ENCODE data around the gene KDM4C. TPM values are rescaled to one million over a fixed set of nuclear protein-coding genes. Genes with fewer than 3 reads are reported as not detected.

Gene KDM4C
- total RNA-seq, 4 donors from 2014 or later = 52.1 to 83.6 (median 65.5) TPM

- WGBS, 2 donors = 76 to 77% methylated on average over 3 of the region's 3 CpGs
- no peak for DNase-seq
- TF ChIP-seq POLR2A (IDR thresholded peaks at IDR 0.05) (no peak), CTCF (IDR thresholded peaks at IDR 0.05) (no peak)
- H3K4me3 ChIP-seq (replicated peaks in 1 of 3) = no peak overlapping the region
- peaks cover 3 to 10% of the 10 kb centered on the region in 2 donors for H3K4me1 ChIP-seq
- H3K27me3 ChIP-seq = no peaks in the 10 kb centered on the region
- H3K27ac ChIP-seq = no peak overlapping the region
- intact Hi-C loops (cut with DNase I) = no loop called here
- H3K9me3 ChIP-seq = no peaks in the 10 kb centered on the region
- no peaks in the 10 kb centered on the region for H3K36me3 ChIP-seq
These were observed 154.3 kb downstream of the KDM4C start for GRCh38 chr9:6911901-6912638.

GRCh38 chr9:6915635-6916034 lies 157.9 kb downstream of the KDM4C start:
- 80 to 82% methylated on average over 4 of the region's 4 CpGs for WGBS, 2 donors
- Histone ChIP-seq H3K4me1 (peaks cover 10 to 11% of the 10 kb centered on the region in 2 donors), H3K27me3 (no peaks in the 10 kb centered on the region), H3K27ac (no peak overlapping the region), H3K4me3 (replicated peaks in 1 of 3) (no peak overlapping the region), H3K36me3 (no peaks in the 10 kb centered on the region), H3K9me3 (no peaks in the 10 kb centered on the region)
- DNase-seq = no peak
- TF ChIP-seq CTCF (IDR thresholded peaks at IDR 0.05) (no peak), POLR2A (IDR thresholded peaks at IDR 0.05) (no peak)
- intact Hi-C loops (cut with DNase I) = no loop called here

GRCh38 chr9:6917162-6917561 lies 159.4 kb downstream of the KDM4C start:
- Histone ChIP-seq H3K4me1 (peaks cover 10 to 13% of the 10 kb centered on the region in 2 donors), H3K9me3 (no peaks in the 10 kb centered on the region), H3K27ac (no peak overlapping the region), H3K4me3 (replicated peaks in 1 of 3) (no peak overlapping the region), H3K36me3 (no peaks in the 10 kb centered on the region), H3K27me3 (no peaks in the 10 kb centered on the region)
- TF ChIP-seq CTCF (IDR thresholded peaks at IDR 0.05) (no peak), POLR2A (IDR thresholded peaks at IDR 0.05) (no peak)
- intact Hi-C loops (cut with DNase I) = no loop called here
- DNase-seq = no peak

DNA sequence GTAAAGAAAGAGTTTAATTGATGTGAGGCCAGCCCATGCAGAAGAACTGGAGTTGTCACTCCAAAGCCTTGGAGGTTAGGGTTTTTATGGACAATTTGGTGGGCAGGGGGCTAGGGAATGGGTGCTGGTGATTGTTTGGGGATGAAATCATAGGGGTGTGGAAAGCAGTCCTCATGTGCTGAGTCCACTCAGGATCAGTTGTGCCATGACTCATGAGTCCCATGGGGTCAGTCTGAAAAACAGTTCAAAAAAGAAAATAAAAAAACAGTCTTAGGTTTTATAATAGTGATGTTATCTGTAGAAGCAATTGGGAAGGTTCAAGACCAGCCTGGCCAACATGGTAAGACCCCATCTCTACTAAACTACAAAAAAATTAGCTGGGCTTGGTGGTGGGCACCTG lies 162.3 kb downstream of the KDM4C start:
- Histone ChIP-seq H3K4me1 (peaks cover 0 to 13% of the 10 kb centered on the region in 2 donors), H3K9me3 (no peaks in the 10 kb centered on the region), H3K4me3 (replicated peaks in 1 of 3) (no peak overlapping the region), H3K27me3 (no peaks in the 10 kb centered on the region), H3K27ac (no peak overlapping the region), H3K36me3 (no peaks in the 10 kb centered on the region)
- intact Hi-C loops (cut with DNase I) = no loop called here
- TF ChIP-seq POLR2A (IDR thresholded peaks at IDR 0.05) (no peak), CTCF (IDR thresholded peaks at IDR 0.05) (no peak)
- DNase-seq = no peak

GRCh38 chr9:6921315-6921714 lies 163.5 kb downstream of the KDM4C start:
- Histone ChIP-seq H3K4me3 (replicated peaks in 1 of 3) (no peak overlapping the region), H3K27me3 (no peaks in the 10 kb centered on the region), H3K27ac (peak overlapping the region in 1 of 3 donors; percentile 8), H3K36me3 (no peaks in the 10 kb centered on the region), H3K9me3 (no peaks in the 10 kb centered on the region), H3K4me1 (peaks cover 0 to 10% of the 10 kb centered on the region in 2 donors)
- no peak for DNase-seq
- WGBS, 2 donors = 96% methylated on average over 5 of the region's 5 CpGs
- intact Hi-C loops (cut with DNase I) = no loop called here
- TF ChIP-seq CTCF (IDR thresholded peaks at IDR 0.05) (no peak), POLR2A (IDR thresholded peaks at IDR 0.05) (no peak)

Measured in thyroid gland (tissue), 4 donors.